ENCODE data around the gene CAMK2A.

The CAMK2A gene

GRCh38 chr5:150213530-150213929, 76.0 kb downstream of the CAMK2A start:
- DNase-seq (ENCODE audit: low read depth, low spot score) = no peak

DNA sequence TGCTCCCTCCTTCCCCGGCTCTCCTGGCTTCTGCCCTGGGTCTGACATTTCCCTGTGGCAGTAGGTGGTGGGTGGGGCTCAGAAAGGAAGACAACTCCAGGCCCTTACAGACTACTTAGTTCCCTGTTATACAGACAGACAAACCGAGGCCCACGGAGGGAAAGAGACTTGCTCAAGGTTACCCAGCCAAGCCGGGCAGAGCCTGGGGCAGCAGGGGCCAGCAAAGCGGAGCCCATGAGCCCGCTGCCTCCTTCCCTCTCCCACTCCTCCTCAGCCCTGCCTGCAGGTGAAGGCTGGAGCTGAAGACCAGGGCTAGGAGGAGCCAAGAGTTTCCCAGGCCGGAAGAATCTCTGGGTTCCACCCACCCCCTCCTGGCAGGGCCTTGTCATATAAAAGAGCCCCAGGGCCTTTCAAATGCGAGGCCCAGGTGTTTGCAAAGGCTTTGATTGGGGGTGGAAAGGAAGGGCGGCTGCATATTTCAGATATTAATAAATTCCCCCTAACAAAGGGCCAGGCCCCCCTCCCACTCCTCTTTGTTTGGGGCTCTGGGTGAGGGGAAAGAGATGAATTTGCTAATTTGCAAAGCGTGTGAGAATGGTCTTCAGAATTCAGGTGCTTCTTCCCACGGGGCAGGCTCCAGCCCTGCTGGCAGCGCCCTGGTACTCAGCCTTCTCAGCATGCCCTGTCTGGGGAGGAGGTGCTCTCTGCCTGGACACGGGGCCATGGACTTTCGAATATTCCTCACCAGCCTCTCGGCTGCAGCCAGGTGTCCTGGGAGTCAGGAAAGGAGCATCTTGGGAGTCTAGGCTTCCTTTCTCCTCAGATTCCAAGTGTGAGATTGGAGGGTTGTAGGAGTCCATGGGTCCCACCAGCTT, 78.2 kb downstream of the CAMK2A start:
- DNase-seq (ENCODE audit: low read depth, low spot score) = no peak

GRCh38 chr5:150210644-150211043, 78.9 kb downstream of the CAMK2A start:
- DNase-seq (ENCODE audit: low read depth, low spot score) = no peak

DNA sequence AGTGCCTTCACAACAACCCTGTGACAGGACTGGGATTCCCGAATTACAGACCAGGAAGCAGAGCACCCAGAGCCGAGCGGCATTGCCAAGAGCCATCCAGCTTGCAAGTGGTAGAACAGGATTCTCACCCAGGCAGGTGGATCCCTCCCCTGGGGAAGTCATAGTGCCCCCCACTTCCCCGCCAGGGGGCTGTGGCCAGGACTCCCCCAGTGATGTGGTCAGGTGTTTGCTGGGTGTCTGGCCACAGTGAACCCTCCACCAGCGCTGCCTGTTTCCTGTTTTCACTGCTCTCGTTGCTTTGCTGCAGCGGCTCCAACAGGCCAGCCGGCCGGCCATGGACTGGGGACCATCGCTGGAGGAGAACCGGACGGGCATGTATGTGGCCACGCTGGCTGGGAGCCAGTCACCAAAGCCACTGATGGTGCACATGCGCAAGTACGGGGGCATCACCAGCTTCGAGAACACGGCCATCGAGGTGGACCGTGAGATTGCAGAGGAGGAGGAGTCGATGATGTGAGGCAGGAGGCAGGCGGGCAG, 80.4 kb downstream of the CAMK2A start:
- DNase-seq (ENCODE audit: low read depth, low spot score) = no peak

DNA sequence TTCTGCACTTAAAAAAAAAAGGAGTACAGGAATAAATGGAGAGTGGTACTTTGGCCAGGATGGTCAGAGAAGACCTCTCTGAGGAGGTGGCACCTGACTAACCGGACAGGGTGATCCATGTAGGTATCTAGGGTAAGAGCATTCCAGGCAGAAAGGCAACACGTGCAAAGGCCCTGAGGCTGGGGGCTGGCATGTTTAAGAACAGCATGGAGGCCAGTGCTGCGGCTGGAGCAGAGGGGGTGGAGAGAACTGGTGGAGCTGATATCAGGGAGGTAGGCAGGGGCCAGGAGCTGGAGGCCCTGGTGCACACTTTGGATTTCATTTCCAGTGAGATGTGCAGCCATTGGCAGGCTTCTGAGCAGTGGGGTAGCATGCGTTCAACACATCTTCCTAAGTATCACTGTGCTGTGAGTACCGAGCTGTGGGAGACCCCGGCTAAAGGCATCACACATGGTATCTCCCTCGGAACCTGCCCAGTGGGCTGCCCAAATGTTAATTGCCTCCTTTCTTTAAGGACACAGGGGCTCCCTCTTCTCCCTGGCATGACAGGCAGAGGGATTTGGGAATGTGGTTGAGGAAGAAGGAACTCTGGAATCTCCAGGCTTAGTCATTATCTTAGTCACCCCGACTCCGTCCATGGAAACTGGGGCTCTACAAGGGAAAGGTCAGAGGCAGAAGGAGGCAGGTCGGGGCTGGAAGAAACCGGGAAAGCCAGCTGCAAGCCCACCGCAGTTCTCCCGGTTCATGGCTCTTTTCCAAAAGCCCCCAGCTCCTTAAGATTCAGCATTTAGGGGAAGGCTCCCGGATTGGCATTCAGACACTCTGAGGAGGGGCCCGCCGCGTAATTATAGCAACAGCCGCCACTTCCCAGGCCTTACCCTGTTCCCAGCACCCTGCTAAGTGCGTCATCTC, 81.1 kb downstream of the CAMK2A start:
- peak; percentile 78 for DNase-seq (ENCODE audit: low read depth, low spot score)

DNA sequence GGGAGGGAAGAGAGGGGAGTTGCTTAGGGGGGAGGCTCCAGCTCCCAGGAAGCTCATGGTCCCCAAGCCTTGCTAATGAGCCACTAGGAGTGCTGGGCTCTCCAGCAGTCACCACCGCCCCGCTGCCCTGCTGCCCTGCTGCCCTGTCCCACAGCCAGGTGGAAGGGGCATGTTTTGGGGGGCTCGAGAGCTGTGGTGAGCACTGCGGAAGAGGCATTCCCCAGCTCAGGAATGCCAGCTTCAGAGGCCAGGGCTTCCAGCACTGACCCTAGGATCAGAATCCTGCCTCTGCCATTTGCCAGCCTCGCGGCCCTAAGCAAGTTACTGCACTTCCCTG, 82.8 kb downstream of the CAMK2A start:
- DNase-seq (ENCODE audit: low read depth, low spot score) = no peak

- DNase-seq (ENCODE audit: low read depth, low spot score) = peak; percentile 42
Observed at GRCh38 chr5:150206098-150206778, 83.3 kb downstream of the CAMK2A start.

- DNase-seq (ENCODE audit: low read depth, low spot score) = no peak
Observed at GRCh38 chr5:150204590-150204960, 85.0 kb downstream of the CAMK2A start.

DNA sequence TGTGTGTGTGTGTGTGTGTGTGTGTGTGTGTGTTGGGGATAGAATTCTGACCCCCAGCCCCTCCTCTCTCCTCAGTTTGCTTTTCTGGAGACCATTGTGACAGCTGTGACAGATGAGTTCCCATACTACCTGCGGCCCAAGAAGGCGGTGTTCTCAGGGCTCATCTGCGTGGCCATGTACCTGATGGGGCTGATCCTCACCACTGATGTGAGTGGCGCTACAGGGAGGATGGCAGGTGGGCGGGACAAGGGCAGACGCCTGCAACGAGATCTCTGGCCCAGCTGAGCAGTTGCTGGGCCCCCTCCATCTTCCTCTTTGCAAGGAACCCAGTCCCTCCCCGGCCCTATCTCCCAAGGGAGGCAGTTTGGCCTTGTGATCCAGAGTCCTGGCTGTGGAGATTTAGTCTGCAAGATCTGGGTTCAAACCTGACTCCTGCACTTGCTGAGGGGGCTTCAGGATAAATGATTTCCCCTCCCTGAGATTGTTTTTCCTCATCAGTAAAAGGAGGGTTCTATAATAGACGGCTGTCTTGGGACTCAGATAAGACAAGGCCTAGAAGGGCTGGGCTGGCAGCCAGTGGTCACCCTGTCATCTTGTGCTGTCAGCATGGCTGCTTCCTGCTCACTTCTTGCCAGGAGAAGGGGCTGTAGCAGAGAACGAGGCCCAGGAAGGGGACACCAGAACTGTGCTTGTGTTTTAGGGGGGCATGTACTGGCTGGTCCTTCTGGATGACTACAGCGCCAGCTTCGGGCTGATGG, 85.6 kb downstream of the CAMK2A start:
- DNase-seq (ENCODE audit: low read depth, low spot score) = no peak

DNA sequence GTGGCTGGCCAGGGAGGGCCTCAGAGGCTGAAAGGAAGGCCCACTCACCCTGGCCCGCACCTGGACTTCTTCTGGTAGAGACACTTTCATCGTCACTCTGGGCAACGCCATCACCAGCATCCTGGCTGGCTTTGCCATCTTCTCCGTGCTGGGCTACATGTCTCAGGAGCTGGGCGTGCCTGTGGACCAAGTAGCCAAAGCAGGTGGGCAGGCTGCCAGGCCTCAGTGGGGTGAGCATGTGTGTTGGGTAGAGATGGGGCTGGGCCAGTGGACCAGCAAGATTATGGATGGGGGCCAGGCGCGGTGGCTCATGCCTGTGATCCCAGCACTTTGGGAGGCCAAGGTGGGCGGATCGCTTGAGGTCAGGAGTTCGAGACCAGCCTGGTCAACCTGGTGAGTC, 87.1 kb downstream of the CAMK2A start:
- DNase-seq (ENCODE audit: low read depth, low spot score) = no peak

- DNase-seq (ENCODE audit: low read depth, low spot score) = no peak
Observed at GRCh38 chr5:150197476-150197875, 92.1 kb downstream of the CAMK2A start.

- no peak for DNase-seq (ENCODE audit: low read depth, low spot score)
Observed at GRCh38 chr5:150196986-150197385, 92.6 kb downstream of the CAMK2A start.

DNA sequence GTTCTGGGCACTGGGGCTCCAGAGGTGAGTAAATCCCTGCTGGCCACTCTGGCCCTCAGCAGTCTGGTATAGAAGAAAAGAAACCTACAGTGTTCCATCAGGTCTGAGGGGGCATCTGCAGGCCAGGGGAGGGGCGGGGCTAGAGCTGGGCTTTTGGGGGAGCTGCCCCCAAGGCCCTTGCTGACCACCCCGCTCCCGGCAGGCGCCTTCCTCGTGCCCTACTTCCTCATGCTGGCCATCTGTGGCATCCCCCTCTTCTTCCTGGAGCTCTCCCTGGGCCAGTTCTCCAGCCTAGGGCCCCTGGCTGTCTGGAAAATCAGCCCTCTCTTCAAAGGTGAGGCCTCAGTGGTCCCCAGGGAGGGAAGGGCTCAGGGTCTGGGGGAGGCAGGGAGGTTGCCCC, 93.1 kb downstream of the CAMK2A start:
- DNase-seq (ENCODE audit: low read depth, low spot score) = no peak

DNA sequence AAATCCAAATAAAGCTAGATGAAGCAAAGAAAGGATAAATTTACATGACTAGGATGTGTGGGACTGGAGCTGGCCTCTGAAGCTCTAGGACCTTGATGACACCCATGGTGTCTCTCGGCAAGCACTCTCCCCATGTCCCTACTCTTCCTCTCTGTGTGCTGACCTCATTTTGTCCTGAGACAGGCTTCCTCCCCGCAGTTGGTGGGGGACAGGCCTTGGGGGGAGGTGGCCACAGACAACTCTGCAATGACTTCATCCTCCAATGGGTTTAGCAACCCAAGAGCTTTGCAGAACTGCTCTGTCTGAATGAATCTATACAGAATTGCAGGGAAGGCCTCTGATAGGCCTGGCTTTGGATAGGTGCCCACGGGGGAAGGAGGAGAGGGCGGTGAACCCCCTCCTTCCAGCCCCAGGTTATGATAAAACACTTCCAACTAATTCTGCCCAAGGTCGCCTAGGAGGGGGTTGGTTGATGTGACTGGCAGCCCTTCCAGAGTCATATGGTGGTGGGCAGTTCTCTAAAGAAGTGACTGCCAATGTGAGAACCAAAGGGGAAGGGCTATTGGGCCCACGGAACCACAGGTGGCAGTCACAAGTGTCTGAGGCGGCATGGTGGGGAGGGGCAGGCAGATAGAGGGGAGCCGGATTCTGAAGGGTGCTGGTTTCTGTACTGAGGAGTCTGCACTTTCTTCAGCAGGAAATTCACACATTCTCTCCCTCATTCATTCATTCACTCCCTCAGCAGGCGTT, 93.7 kb downstream of the CAMK2A start:
- no peak for DNase-seq (ENCODE audit: low read depth, low spot score)

DNA sequence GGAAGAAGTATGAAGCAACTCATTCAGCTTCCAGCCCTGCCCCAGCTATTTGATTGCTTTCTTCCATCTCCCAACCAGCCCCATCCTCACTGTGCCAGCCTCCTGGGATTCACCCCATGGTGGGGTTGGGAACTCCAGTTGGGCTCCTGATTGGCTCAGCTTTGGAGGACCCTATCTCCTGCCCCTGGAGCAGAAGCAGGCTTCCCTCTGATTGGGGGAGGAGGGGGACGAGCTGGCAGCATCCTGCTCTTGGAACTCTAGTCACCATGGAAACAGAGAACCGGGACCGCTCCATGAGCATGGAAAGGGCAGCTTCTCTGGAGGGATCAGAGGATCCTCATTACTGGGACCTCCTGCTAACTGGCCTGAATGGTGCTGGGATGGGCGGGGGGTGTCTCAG, 97.1 kb downstream of the CAMK2A start:
- no peak for DNase-seq (ENCODE audit: low read depth, low spot score)

DNA sequence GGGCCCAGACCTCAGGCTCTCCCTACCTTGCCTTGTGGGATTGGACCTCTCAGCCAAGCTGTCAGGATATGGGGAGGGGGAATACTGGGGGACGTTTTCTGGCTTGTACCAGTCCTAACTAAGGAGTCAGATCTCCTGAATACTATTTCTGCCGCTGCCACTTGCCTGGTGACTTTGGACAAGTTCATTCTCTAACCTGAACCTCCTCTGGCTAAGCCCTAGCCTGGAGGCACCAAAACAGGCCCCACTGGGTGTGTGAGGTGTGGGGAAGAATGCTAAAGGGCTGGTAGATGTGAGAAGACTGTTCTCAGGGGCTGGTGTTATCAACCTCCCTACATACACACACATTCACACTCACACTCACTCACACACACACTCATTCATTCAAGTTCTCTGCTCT, 98.6 kb downstream of the CAMK2A start:
- DNase-seq (ENCODE audit: low read depth, low spot score) = no peak

DNA sequence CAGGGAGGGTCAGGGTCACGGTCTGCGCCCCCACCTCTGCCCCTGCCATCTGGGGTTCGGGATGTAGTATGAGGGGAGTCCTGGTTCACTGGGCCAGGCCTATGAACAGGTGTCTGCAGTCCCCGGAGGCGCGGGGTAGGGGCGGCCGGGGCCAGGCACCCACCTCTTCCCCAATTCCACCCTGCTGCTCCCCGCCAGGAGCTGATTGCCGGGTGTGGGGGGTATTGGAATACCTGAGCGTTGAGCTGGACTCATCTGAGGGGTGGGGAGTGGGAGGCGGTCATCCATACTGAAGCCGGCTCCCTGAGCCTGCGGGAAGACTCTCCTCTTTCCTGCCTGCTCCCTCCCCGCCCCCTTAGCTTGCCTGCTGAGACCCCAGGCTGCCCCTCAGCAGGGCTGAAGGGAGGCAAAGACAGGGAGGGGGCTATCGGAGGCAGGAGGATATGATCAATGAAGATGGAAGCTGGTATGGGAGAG, 99.0 kb downstream of the CAMK2A start:
- DNase-seq (ENCODE audit: low read depth, low spot score) = no peak

- DNase-seq (ENCODE audit: low read depth, low spot score) = no peak
Observed at GRCh38 chr5:150189728-150190502, 99.7 kb downstream of the CAMK2A start, which contains the start of gene SLC6A7. SLC6A7 (plus strand) TSS chr5:150190062; CDS start chr5:150190328, 266 bp downstream.

DNA sequence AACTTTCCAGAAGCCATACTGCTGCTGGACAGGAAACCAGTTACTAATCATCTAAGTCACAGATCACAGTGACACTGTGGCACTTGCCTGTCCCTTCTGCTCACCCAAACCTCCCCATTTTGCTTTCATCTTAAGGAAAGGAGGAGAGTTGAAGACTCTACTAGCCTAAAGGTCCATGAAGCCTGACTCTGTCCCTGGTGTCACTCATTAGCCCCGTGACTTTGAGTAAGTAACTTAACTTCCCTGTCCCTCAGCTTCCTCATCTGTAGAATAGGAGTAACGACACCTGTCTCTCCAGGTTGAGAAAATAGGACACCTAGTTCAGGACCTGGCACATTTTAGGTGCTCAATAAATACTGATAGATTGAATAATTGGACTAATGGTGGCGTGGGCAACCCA, 100.2 kb downstream of the CAMK2A start:
- no peak for DNase-seq (ENCODE audit: low read depth, low spot score)

Data from astrocyte of the hippocampus (primary cell).